ENCODE results near the gene WFIKKN1. TPM values are rescaled to one million over a fixed set of nuclear protein-coding genes. Genes with fewer than 3 reads are reported as not detected.

The WFIKKN1 gene
- total RNA-seq, 4 donors from 2014 or later = 2.3 to 13.1 (median 4.2) TPM

DNA sequence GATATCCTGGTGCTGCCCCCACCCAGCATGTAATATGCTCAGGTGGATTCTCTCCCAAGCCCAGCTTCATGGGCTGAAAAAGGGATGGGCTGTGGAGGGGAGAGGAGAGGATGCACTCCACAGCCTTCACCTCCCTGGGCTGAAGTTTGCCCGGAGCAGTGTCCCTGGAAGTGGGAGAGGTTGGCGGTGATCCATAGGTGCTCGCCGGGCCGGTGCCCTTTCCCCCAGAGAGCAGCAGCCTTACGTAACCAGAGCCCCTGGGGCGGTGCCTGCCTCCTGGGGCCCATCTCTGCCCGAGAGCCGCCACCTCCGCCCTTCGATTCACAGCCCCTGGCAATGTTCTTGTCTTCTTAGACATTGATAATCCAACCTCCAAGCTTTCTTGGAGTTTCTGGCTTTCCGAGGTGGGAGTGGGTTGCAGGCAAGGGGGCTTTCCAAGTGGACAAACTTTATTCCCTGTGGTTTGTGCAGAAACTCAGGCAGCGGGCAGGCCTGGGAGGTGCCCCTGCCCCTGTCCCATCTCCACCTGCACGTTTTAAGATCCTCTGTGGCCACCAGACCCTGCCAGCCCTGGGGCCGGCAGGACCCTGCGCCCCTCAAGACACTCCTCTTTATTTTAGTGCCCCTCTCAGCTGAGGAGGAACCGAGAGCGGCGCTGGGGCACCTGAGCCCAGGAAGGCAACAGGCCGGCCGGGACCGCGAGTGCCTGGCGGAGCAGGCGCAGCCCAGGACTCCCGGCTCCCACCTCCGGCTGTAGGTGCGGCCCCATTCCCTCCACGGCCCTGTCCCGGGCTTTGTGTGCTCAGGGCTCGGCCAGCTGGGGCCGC, 15.3 kb downstream of the WFIKKN1 start:
- Histone ChIP-seq H3K36me3 (no peaks in the 10 kb centered on the region), H3K27me3 (no peaks in the 10 kb centered on the region), H3K4me3 (peak overlapping the region in 2 of 4 donors; percentile 13 to 25), H3K4me1 (peaks cover 48 to 82% (median 77%) of the 10 kb centered on the region in 4 donors), H3K27ac (peak overlapping the region; percentile 93 to 96 (median 95)), H3K9me3 (no peaks in the 10 kb centered on the region)
- WGBS, 2 donors (ENCODE audit: low coverage in 1 of 2) = 48% methylated on average over 28 of the region's 32 CpGs; no CpG with 5 or more reads in 1 of the 2 donors
- peak; percentile 89 for DNase-seq
- TF ChIP-seq, protein P1, sequence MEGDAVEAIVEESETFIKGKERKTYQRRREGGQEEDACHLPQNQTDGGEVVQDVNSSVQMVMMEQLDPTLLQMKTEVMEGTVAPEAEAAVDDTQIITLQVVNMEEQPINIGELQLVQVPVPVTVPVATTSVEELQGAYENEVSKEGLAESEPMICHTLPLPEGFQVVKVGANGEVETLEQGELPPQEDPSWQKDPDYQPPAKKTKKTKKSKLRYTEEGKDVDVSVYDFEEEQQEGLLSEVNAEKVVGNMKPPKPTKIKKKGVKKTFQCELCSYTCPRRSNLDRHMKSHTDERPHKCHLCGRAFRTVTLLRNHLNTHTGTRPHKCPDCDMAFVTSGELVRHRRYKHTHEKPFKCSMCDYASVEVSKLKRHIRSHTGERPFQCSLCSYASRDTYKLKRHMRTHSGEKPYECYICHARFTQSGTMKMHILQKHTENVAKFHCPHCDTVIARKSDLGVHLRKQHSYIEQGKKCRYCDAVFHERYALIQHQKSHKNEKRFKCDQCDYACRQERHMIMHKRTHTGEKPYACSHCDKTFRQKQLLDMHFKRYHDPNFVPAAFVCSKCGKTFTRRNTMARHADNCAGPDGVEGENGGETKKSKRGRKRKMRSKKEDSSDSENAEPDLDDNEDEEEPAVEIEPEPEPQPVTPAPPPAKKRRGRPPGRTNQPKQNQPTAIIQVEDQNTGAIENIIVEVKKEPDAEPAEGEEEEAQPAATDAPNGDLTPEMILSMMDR (IDR thresholded peaks at IDR 0.05) = no peak
- TF ChIP-seq EP300 (IDR thresholded peaks at IDR 0.05; ENCODE audit: low read depth) (no peak), POLR2AphosphoS5 (IDR thresholded peaks at IDR 0.05) (peak in 2 of 3 donors; percentile 69 to 79), POLR2A (IDR thresholded peaks at IDR 0.05) (peak; percentile 52)
- intact Hi-C loops (cut with DNase I; ENCODE audit: low total_unique reads) (no loop called here), in situ Hi-C loops (cut with MboI; ENCODE audit: low pct_ligation_motif_present in 1 of 4, low pct_unique_long_range_greater_than_20kb in 1 of 4, low sequenced_read_pairs in 3 of 4) (no loop called here)

DNA sequence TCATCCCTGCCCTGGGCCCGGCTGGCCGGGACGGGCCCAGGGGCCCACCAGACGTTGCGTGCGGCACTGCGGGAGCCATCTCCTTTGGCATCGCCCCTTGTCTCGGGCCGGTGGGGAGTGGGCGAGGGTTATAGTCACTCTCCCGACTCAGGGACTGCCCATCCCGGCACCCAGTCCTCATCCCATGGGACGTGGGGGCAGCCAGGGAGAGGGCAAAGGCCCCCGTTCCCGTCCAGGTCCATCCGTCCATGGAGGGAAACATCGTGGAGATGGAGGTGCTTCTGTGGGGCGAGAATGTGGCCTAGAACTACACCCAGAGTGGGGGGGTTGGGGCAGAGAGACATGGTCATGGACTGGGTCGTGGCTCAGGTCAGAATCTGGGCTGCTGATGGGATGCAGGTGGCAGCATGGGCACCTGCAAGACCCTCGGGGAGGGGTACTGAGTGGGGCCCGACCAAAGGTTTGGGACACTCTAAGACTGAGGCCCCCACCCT, 15.9 kb downstream of the WFIKKN1 start:
- WGBS, 2 donors (ENCODE audit: low coverage in 1 of 2) = 10 to 69% methylated on average over 2 to 11 of the region's 22 CpGs
- Histone ChIP-seq H3K4me3 (peak overlapping the region in 2 of 4 donors; percentile 13 to 25), H3K27me3 (no peaks in the 10 kb centered on the region), H3K27ac (peak overlapping the region; percentile 93 to 96 (median 95)), H3K9me3 (no peaks in the 10 kb centered on the region), H3K4me1 (peaks cover 48 to 78% (median 76%) of the 10 kb centered on the region in 4 donors), H3K36me3 (no peaks in the 10 kb centered on the region)
- intact Hi-C loops (cut with DNase I; ENCODE audit: low total_unique reads) (no loop called here), in situ Hi-C loops (cut with MboI; ENCODE audit: low pct_ligation_motif_present in 1 of 4, low pct_unique_long_range_greater_than_20kb in 1 of 4, low sequenced_read_pairs in 3 of 4) (no loop called here)
- TF ChIP-seq POLR2A (IDR thresholded peaks at IDR 0.05) (no peak), EP300 (IDR thresholded peaks at IDR 0.05; ENCODE audit: low read depth) (no peak), POLR2AphosphoS5 (IDR thresholded peaks at IDR 0.05) (no peak)
- TF ChIP-seq, protein P1 (IDR thresholded peaks at IDR 0.05) = no peak
- no peak for DNase-seq

DNA sequence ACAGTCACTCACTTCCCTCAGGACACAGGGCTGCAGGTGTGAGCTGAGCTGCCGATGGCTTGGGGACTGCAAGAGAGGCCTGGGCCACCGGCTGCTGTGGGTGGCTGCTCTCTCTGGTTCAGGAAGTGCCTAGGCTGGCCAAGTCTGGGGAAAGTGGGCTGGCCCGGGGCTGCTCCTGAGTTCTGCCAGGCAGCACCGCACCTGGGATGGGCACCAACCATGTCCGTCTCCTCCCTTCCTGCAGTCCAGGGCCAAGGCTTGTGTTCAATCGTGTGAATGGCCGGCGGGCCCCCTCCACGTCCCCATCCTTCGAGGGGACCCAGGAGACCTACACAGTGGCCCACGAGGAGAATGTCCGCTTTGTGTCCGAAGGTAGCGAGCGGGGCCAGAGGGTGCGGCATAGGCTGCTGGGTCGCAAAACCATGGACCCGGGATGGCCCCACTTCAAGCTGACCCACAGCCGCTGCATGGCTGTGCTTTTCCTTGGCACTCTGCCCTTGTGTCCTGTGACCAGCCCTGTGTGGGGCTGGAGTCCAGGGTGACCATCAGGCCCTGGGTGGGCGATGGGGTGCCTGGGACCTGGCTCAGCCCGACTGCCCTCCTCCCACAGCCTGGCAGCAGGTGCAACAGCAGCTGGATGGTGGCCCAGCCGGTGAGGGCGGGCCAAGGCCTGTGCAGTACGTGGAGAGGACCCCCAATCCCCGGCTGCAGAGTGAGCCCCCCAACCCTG, 16.6 kb downstream of the WFIKKN1 start:
- peaks cover 48 to 76% (median 76%) of the 10 kb centered on the region in 4 donors for H3K4me1 ChIP-seq
- 21% methylated on average over 19 of the region's 25 CpGs; no CpG with 5 or more reads in 1 of the 2 donors for WGBS, 2 donors (ENCODE audit: low coverage in 1 of 2)
- DNase-seq = peak; percentile 71
- in situ Hi-C loops (cut with MboI; ENCODE audit: low pct_ligation_motif_present in 1 of 4, low pct_unique_long_range_greater_than_20kb in 1 of 4, low sequenced_read_pairs in 3 of 4) (no loop called here), intact Hi-C loops (cut with DNase I; ENCODE audit: low total_unique reads) (no loop called here)
- H3K27me3 ChIP-seq = no peaks in the 10 kb centered on the region
- peak; percentile 68 for TF ChIP-seq POLR2A (IDR thresholded peaks at IDR 0.05)
- TF ChIP-seq EP300 (IDR thresholded peaks at IDR 0.05; ENCODE audit: low read depth) = no peak
- TF ChIP-seq POLR2AphosphoS5 (IDR thresholded peaks at IDR 0.05) = peak in 2 of 3 donors; percentile 27 to 34
- no peaks in the 10 kb centered on the region for H3K9me3 ChIP-seq
- H3K27ac ChIP-seq = peak overlapping the region; percentile 93 to 96 (median 95)
- H3K4me3 ChIP-seq = peak overlapping the region in 2 of 4 donors; percentile 81 to 86
- H3K36me3 ChIP-seq = no peaks in the 10 kb centered on the region

DNA sequence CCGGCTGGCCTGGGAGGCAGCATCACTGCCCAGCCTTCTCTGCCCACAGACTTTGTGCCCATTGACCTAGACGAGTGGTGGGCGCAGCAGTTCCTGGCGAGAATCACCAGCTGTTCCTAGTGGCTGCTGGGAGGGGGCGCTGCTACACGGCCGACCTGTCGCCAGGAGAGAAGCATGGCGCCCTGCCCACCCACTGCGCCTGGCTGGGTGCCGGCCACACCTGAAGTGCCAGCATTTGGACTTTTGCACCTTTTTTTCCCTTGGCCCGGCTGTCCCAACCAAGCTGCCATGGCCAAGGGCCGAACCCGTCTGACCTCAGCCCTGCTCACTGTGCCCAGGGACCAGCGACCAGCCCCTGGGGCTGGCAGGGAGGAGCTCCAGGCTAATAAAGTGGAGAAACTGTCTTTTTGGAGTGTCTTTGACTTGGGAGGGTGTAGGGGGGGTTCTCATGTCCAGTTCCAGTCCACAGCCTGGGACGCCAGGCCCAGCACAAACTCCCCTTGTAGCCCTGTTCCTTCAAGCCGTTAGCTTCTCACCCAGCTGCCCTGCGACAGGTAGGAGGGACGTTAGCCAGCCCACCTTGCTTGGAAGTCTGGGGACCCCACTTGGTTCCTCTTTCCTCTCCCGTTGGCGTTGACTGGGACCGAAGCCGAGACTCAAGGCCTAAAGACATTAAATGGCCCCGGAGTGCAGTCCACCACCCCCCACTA, 17.4 kb downstream of the WFIKKN1 start:
- no peaks in the 10 kb centered on the region for H3K9me3 ChIP-seq
- WGBS, 2 donors (ENCODE audit: low coverage in 1 of 2) = 17% methylated on average over 19 of the region's 24 CpGs; no CpG with 5 or more reads in 1 of the 2 donors
- peak overlapping the region; percentile 52 to 86 (median 71) for H3K4me3 ChIP-seq
- H3K36me3 ChIP-seq = no peaks in the 10 kb centered on the region
- H3K27ac ChIP-seq = peak overlapping the region; percentile 93 to 96 (median 95)
- H3K4me1 ChIP-seq = peaks cover 40 to 68% (median 67%) of the 10 kb centered on the region in 4 donors
- TF ChIP-seq POLR2AphosphoS5 (IDR thresholded peaks at IDR 0.05) (peak; percentile 6 to 73 (median 61)), POLR2A (IDR thresholded peaks at IDR 0.05) (peak; percentile 31), EP300 (IDR thresholded peaks at IDR 0.05; ENCODE audit: low read depth) (peak; percentile 10)
- TF ChIP-seq, protein P1 (IDR thresholded peaks at IDR 0.05) = peak; percentile 22 to 80 (median 48)
- intact Hi-C loops (cut with DNase I; ENCODE audit: low total_unique reads) (no loop called here), in situ Hi-C loops (cut with MboI; ENCODE audit: low pct_ligation_motif_present in 1 of 4, low pct_unique_long_range_greater_than_20kb in 1 of 4, low sequenced_read_pairs in 3 of 4) (no loop called here)
- H3K27me3 ChIP-seq = no peaks in the 10 kb centered on the region
- DNase-seq = peak; percentile 90
